ENCODE data around the gene AQP3. TPM values are rescaled to one million over a fixed set of nuclear protein-coding genes. Genes with fewer than 3 reads are reported as not detected.

Gene AQP3
- total RNA-seq, 2 experiments from 2014 or later: 16.0 to 30.6 TPM

GRCh38 chr9:33407061-33407460 is 40.3 kb downstream of the AQP3 start:
- Histone ChIP-seq H3K36me3 (ENCODE audit: insufficient read depth, low read length) (no peaks in the 10 kb centered on the region), H3K4me1 (ENCODE audit: insufficient read depth, low read length, poor library complexity, severe bottlenecking) (no peaks in the 10 kb centered on the region), H3K4me2 (ENCODE audit: low read length) (no peak overlapping the region), H3K27ac (ENCODE audit: low read depth, low read length, poor library complexity, severe bottlenecking) (no peak overlapping the region), H3K9me3 (ENCODE audit: low read length) (no peaks in the 10 kb centered on the region), H3K4me3 (ENCODE audit: low read depth, low read length, poor library complexity, severe bottlenecking) (no peak overlapping the region), H4K20me1 (ENCODE audit: insufficient read depth, low read length) (no peaks in the 10 kb centered on the region), H2AFZ (ENCODE audit: low read length) (no peak overlapping the region), H3K9me2 (ENCODE audit: insufficient read depth, low read length) (no peaks in the 10 kb centered on the region), H3K79me2 (ENCODE audit: insufficient read depth, low read depth, low read length) (no peaks in the 10 kb centered on the region)
- intact Hi-C loops (cut with micrococcal nuclease; ENCODE audit: unreplicated experiment): no loop called here
- TF ChIP-seq, protein P1, sequence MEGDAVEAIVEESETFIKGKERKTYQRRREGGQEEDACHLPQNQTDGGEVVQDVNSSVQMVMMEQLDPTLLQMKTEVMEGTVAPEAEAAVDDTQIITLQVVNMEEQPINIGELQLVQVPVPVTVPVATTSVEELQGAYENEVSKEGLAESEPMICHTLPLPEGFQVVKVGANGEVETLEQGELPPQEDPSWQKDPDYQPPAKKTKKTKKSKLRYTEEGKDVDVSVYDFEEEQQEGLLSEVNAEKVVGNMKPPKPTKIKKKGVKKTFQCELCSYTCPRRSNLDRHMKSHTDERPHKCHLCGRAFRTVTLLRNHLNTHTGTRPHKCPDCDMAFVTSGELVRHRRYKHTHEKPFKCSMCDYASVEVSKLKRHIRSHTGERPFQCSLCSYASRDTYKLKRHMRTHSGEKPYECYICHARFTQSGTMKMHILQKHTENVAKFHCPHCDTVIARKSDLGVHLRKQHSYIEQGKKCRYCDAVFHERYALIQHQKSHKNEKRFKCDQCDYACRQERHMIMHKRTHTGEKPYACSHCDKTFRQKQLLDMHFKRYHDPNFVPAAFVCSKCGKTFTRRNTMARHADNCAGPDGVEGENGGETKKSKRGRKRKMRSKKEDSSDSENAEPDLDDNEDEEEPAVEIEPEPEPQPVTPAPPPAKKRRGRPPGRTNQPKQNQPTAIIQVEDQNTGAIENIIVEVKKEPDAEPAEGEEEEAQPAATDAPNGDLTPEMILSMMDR (conservative IDR thresholded peaks at IDR 0.05; ENCODE audit: low read length): no peak
- TF ChIP-seq EZH2phosphoT487 (IDR thresholded peaks at IDR 0.05; ENCODE audit: borderline replicate concordance, low read depth, low read length): no peak
- ChIA-PET POLR2A (interaction anchor here (1.1 kb wide), 1 partner anchor 41 kb away, joined by 3 read pairs; the partner anchor contains the start of gene AQP3), CTCF (ENCODE audit: unreplicated experiment) (interaction anchor here (0.9 kb wide), 1 partner anchor 40 kb away, joined by 8 read pairs; the partner anchor contains the start of gene AQP3)
- DNase-seq (ENCODE audit: low spot score): no peak
- BruUV-seq (replicated peaks): no TSS peak

DNA sequence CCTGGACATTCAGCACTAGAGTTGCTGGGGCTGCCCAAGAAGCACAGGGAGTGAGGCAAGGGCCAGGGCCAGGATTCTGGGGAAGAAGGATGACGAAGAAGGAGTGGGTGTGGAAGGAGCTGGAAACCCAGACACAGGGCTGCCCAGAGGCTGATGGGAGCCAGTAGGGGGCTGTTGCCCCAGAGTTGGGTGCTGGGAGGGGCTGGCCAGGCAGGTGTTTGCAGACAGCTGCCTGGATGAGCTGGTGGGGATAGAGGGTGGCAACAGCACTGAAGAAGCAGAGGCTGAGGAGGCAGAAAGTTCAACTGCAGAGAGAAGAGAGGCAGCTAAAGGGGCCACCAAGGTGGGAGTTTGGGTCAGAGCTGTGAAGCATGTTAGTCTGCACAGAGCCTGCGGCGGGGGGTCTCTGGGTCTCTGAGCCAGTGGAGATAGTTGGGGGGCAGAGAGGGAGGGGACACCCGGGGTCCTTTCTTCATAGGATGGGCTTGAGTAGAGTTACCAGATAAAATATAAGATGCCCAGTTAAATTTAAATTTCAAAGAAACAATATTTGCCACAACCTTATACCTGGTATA is 42.5 kb downstream of the AQP3 start:
- no peaks in the 10 kb centered on the region for H3K9me3 ChIP-seq (ENCODE audit: low read length)
- DNase-seq (ENCODE audit: low spot score): peak; percentile 13
- H3K79me2 ChIP-seq (ENCODE audit: insufficient read depth, low read depth, low read length): no peaks in the 10 kb centered on the region
- intact Hi-C loops (cut with micrococcal nuclease; ENCODE audit: unreplicated experiment): loop anchor here (5.0 kb wide), 1 partner anchor 112 kb away; no protein-coding TSS in a partner anchor
- BruUV-seq (replicated peaks): no TSS peak
- no peaks in the 10 kb centered on the region for H3K36me3 ChIP-seq (ENCODE audit: insufficient read depth, low read length)
- no peak overlapping the region for H2AFZ ChIP-seq (ENCODE audit: low read length)
- H3K27ac ChIP-seq (ENCODE audit: low read depth, low read length, poor library complexity, severe bottlenecking): no peak overlapping the region
- TF ChIP-seq, protein P1 (conservative IDR thresholded peaks at IDR 0.05; ENCODE audit: low read length): no peak
- no peak for TF ChIP-seq EZH2phosphoT487 (IDR thresholded peaks at IDR 0.05; ENCODE audit: borderline replicate concordance, low read depth, low read length)
- no peak overlapping the region for H3K4me2 ChIP-seq (ENCODE audit: low read length)
- no peaks in the 10 kb centered on the region for H4K20me1 ChIP-seq (ENCODE audit: insufficient read depth, low read length)
- H3K9me2 ChIP-seq (ENCODE audit: insufficient read depth, low read length): no peaks in the 10 kb centered on the region
- no peaks in the 10 kb centered on the region for H3K4me1 ChIP-seq (ENCODE audit: insufficient read depth, low read length, poor library complexity, severe bottlenecking)
- H3K4me3 ChIP-seq (ENCODE audit: low read depth, low read length, poor library complexity, severe bottlenecking): no peak overlapping the region
- ChIA-PET CTCF (ENCODE audit: unreplicated experiment) (no interaction called here), POLR2A (interaction anchor here (0.8 kb wide), 1 partner anchor 28 kb away, joined by 3 read pairs; no protein-coding TSS in a partner anchor)

Data from OCI-LY7 (cell line).